Measurements from ENCODE around the gene SUGP2. TPM values are rescaled to one million over a fixed set of nuclear protein-coding genes. Genes with fewer than 3 reads are reported as not detected.

The SUGP2 gene
- total and polyA plus RNA-seq, 9 of the 15 experiments (the other 6 are each of a cell fraction or from before 2014, with no cell fraction given): 13.1 to 101 (median 63.1) TPM

GRCh38 chr19:19059837-19060611, 26.7 kb upstream of the SUGP2 start (continued):
- no peak for TF ChIP-seq ZNF318 (IDR thresholded peaks at IDR 0.05; ENCODE audit: borderline replicate concordance in 1 of 2, low read depth in 1 of 2)
- no peak for TF ChIP-seq JUNB (CRISPR knock-in tag; conservative IDR thresholded peaks at IDR 0.05)
- no peak for TF ChIP-seq ZNF445 (CRISPR knock-in tag; IDR thresholded peaks at IDR 0.05; ENCODE audit: low read depth)
- TF ChIP-seq POLR2A (conservative IDR thresholded peaks at IDR 0.05): no peak
- no peak for TF ChIP-seq ZNF785 (CRISPR knock-in tag; IDR thresholded peaks at IDR 0.05)
- TF ChIP-seq SREBF1 (IDR thresholded peaks at IDR 0.05; ENCODE audit: borderline replicate concordance, low read depth, low read length): no peak
- TF ChIP-seq ZFX (CRISPR knock-in tag; IDR thresholded peaks at IDR 0.05): peak; percentile 76; the same call in 1 of the 2 replicates
- peak; percentile 96 for TF ChIP-seq ZEB2 (IDR thresholded peaks at IDR 0.05)
- no peak for TF ChIP-seq ATF6 (CRISPR knock-in tag; IDR thresholded peaks at IDR 0.05)
- TF ChIP-seq ZNF507 (tag; conservative IDR thresholded peaks at IDR 0.05): no peak
- peak; percentile 92 for TF ChIP-seq FOXM1 (IDR thresholded peaks at IDR 0.05; ENCODE audit: low read depth)
- peak; percentile 30; the same call in 1 of the 2 replicates for TF ChIP-seq FOXM1 (CRISPR knock-in tag; IDR thresholded peaks at IDR 0.05; ENCODE audit: low read depth)
- TF ChIP-seq ZHX1 (conservative IDR thresholded peaks at IDR 0.05; ENCODE audit: low read length): no peak
- TF ChIP-seq MXI1 (IDR thresholded peaks at IDR 0.05; ENCODE audit: low read depth, low read length): no peak
- TF ChIP-seq TRIM28 (IDR thresholded peaks at IDR 0.05): peak; percentile 18; the same call in 1 of the 2 replicates
- TF ChIP-seq SPI1 (IDR thresholded peaks at IDR 0.05; ENCODE audit: borderline replicate concordance, low read depth, low read length): peak; percentile 64; the same call in 1 of the 2 replicates

Data from K562 (cell line).